CMK (cell line): ENCODE results near the gene APOC3.
"Not testable (repeated sequence)": the region's sequence is repeated elsewhere in the genome, so short reads cannot be mapped to it uniquely, and the experiment has no call there.

Source experiments
- DNase-seq: peaks from one replicate; pipeline ENCODE4 v3.0.0-alpha.2; 2010; ENCODE audit warnings: low read depth

APOC3 gene

DNA sequence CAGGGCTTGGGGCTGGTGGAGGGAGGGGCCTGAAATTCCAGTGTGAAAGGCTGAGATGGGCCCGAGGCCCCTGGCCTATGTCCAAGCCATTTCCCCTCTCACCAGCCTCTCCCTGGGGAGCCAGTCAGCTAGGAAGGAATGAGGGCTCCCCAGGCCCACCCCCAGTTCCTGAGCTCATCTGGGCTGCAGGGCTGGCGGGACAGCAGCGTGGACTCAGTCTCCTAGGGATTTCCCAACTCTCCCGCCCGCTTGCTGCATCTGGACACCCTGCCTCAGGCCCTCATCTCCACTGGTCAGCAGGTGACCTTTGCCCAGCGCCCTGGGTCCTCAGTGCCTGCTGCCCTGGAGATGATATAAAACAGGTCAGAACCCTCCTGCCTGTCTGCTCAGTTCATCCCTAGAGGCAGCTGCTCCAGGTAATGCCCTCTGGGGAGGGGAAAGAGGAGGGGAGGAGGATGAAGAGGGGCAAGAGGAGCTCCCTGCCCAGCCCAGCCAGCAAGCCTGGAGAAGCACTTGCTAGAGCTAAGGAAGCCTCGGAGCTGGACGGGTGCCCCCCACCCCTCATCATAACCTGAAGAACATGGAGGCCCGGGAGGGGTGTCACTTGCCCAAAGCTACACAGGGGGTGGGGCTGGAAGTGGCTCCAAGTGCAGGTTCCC lies at the start of gene APOC3:
Gene APOC3, plus strand, starts transcription at position 383 of the 659 bp plus-strand sequence. CDS start 676 bp downstream, outside the sequence.
- DNase-seq: no peak

DNA sequence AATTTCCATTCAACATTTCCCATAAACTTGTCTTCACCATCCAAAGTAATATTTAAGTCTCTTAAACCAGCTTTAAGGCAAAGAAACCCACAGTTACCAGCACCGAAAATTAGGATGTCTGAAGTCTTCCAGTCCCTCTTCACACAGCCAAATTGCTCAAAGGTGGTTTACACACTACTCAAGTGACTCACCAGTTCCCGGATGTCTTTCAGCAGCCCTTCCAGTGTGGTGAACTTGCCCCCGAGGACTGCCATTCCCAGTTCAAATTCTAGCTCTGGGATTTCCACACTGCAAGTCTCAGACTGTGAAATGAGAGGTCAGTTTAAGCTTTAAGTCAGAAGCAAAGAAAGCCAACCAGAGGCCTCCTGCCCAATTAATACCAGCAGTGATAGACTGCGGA lies 47.0 kb upstream of the APOC3 start:
- no peak for DNase-seq

DNA sequence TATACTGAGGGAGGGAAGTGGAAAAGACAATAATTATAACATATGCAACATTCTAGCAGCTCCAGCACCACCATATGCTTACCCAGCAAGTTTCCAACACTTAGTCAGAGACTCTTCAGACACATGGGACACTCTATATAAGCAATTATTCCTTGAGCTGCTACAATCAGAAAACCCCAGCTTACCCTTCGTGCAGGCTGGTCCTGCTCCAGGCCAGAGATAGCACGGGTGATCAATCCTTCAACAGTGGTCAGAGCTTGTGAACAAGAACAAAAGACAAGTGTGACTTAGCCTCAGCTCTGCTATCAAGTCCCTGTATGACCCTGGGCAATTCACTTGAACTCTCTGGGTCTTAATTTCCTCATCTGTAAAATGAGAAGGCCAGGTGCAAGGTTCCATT lies 43.4 kb upstream of the APOC3 start:
- no peak for DNase-seq

DNA sequence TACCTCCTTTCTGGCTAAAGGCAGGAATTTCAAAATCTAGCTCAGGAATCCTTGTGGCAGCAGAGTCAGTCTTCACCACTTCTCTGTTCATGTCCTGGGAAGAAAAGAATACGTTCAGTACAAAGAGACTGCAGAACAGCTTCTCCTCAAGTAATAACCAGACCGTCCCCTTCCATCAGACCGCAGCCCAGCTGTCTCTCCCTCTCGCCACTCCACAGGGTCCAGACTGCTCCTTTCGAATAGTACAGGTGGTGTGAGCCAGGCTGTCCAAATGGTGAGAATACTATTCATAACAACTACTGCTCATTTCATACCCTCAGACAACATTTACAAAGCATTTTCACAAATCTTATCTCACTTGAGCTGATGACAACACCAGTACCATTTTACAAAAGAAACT lies 42.7 kb upstream of the APOC3 start:
- no peak for DNase-seq

DNA sequence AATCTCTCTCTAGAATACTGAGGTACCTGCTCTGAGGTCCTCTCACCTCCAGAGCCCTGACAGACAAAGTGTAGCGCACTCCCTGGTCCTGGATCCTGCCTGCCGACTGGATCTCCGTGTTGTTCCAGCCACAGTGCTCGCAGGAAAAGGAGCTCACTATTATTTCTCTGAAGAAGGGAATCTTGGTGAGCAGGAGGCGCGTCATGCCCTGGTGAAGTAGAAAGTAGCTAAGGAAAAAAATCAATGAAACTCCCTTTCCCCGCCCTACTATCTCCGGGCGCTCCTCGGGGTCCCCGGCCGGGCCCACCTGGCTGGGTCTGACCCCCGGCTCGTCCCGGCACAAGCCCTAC lies 42.3 kb upstream of the APOC3 start:
- no peak for DNase-seq

DNA sequence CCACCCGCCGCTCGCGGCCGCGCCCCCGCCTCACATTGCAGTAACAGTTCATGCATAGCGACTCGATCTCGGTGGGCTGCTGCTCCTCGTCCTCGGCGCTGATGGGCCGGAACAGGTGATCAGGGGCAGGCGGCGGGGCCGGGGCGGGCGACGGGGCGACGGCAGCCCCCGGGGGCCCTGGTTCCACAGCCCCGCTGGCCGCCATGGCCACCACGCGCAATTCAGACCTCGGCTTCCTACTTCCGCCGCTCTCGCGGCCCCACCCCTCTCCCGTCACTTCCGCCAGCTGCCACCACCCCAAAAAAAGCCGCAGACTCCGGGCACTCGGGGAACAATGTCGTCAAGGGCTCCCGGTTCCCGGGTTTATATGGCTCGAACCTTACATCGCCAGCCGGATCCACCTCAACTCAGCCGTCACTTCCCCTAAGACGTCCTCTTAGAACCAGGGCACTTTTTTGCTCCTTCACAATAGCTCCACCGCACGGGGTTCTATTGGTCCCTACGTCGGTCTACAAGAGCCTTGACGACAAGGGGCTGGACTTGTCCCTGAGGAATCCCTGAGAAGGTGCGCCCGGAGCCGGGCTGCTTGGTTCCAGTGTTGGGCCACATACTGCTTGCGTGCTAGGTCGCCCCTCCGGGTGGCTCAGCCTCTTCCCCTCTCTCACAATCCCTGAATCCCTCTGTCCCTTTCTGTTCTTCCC lies 41.8 kb upstream of the APOC3 start, which contains the start of gene ZPR1:
Gene ZPR1, minus strand, starts transcription at position 238 of the 701 bp plus-strand sequence. Its CDS starts 33 bp downstream, at position 205.
- DNase-seq: peak; percentile 45

DNA sequence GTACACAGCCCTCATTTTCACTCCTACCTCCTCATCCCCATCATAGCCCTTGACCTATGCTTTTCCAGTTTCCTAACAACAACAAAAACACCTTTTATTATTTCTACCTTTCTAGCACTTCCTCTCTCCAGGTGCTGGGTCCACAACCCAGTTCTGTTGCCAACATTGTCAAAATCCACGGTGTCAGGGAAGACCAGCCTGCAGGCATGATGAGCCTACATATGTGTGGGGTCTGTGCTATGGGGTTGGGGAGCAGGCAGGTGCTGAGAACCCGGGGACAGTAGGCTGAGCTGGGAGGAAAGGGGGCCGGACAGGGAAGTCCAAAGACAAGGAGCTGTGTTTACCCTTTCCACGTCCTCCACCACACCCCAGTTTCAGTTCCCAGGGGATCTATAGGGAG lies 41.2 kb upstream of the APOC3 start:
- no peak for DNase-seq

DNA sequence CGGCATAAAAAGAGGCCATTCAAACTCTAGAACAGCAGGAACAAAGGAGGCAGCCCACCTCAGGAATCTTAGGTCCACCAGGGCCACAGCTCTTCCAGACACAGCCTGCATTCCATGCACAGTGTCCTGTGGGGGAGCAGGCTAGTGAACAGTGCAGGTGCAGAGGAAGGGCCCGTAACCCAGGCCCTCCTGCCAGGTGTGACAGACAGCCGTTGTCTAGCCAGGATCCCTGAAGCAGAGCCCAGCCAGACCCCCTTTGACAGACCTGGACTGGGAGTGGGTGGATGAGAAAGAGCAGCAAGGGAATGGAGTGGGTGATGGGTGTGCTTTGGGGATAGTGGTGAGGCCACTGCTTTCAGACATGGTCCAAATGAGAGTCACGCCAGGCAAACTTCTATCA lies 40.7 kb upstream of the APOC3 start:
- no peak for DNase-seq

DNA sequence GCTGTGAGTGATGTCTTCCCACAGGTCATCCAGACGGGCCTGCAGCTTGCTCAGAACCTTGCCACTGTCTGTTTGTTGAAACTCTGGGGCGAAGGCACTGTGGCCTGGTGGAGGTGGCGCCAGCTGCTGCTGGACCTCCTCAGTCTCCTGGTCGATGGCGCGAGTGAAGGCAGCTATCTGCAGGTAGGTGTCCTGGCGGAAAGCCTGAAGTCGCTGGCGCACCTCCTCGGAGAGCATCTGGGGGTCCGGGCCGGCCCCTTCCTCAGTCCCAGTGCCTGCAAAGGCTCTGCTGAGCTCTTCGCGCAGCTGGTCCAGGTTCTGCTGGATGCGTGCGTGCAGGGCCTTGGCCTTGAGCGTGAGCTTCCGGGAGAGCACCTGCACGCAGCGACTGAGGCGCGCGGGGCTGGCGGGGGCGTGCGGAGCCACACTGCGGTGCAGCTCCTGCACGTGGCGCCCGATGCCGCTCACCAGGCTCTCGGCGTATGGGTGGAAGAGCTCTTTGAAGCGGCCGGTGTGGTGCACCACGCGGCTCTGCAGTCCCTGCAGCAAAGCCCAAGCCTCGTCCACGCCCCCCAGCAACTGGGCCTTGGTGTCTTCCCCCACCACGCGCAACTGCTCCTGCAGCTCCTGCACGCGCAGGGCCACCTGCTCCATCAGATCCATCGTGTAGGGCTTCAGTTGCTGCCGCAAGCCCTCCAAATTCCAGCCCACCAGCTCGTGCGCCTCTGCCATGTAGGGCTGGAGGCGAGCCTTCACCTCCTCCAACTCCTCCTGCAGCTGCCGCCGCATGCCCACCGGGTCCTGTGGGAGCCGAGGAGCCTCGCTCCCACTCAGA lies 39.3 kb upstream of the APOC3 start:
- DNase-seq: no peak

DNA sequence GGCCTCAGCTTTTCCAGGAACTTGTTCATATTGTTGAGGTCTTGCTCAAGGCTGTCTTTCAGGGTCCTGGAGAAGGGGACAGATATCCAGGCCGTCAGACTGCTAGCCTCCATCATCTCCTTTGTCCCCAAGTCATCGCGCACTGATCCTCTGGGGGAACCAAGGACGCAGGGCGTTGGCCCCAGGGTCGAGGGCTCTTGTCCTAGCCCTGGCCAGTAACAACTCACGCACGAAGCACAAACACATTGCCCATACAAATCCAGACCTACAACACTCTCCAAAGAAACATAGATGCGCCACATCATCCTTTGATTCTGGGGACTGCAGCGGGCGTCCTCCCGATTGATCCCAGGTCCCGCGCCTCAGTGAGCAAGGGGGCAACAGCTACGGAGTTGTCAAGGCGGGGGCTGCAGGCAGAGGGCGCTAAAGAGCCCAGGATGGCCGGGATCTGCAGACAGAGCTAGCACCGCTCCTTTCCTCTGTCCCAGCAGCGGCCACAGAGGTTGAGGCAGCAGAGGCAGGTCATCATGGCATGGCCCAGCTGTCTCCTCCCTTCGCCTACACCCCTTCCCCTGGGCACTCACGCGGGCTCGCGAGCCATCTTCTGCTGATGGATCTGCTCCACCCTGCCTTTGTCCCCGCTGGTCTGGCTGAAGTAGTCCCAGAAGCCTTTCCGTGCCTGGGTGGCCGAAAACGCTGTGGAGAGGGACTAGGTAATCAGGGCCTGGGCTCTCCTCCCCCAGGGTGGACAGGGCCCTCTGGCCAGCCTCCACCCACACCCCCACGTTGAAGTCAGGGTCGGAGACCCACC lies 38.5 kb upstream of the APOC3 start:
- peak; percentile 56 for DNase-seq

DNA sequence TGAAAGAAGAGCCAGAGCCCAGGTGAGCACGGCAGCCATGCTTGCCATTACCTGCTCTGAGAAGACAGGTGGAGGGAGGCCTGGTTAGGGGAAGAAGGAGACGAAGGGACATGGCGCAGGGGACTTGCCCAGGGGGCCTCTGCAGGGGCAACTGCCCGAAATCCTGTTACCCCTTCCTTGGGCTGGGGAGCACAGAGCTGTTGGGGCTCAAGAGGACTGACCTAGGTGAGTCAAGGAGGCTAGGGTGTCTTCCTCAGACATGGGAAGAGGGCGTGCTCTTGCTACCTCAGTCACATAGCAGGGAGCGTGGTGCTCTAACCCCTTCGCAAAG lies 37.9 kb upstream of the APOC3 start, which contains the start of gene APOA5:
Gene APOA5, minus strand, starts transcription at position 67 of the 331 bp plus-strand sequence. Its CDS starts 19 bp downstream, at position 48.
- DNase-seq: no peak

DNA sequence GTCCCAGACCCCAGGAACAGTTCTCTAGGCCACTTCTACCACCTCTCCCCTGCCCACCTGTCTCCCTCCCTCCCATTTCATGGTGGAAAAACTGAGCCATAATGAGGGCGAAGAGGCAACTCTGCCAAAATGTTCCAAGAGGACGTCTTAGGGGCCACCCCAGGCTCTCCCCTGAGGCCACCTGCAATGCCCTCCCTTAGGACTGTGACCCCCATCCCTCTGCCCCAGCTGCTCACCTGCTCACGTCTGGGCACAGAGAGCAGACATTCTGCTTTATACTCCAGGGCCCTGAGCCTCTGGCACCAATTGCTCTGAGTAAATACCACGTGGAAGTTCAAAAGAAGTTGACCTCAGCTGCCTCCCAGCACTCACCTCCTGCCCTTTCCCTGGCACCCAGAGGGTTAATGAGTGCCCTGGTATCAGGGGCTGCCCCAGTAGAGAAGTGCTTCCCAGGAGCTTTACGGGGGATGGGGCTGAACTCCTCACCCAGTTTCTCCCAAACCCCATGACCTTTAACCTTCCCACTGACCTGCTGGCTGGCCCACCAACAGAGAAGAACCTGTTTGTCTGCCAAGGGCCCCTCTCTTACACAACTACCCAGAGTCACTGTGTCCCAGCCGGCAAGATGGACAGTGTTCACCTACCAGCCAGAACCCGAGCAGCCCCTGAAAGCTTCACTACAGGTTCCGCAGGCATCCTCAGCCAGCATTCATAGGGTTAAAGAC lies 37.4 kb upstream of the APOC3 start:
- no peak for DNase-seq

DNA sequence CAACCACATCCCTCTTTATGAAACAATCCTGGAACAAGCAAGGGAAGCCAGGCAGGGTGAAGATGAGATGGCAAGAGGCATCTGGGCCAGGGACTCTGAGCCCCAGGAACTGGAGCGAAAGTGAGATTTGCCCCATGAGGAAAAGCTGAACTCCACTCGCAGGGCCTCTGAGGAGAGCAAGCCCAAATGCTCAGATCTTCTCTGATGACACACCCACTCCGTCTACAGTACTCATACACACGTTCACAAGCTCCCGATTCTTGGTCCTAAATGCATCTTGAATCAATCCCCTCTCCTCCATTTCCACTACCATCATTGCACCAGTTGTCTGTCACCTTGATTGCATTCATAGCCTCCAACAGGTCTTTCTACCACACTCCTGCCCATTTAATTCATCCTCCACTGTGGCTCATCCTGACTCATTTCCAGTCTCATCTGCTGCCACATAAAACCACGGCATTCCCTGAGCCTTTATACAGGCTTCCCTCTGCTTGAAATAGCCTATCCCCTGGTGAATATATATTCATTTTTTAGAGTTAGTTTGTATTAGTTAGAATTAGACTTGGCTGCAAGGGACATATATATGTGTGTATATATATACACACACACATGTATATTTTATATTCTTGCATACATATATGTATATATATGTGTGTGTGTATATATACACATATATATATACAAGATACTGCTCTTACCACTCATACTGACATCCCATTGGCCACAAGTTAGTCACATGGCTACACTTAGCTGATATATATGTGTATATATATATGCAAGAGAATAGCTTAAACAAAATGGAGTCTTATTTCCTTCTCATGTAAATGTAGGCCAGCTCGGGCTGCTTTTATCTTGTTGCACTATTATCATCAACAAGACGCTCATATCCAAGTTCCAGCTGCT lies 36.6 kb upstream of the APOC3 start:
- no peak for DNase-seq

DNA sequence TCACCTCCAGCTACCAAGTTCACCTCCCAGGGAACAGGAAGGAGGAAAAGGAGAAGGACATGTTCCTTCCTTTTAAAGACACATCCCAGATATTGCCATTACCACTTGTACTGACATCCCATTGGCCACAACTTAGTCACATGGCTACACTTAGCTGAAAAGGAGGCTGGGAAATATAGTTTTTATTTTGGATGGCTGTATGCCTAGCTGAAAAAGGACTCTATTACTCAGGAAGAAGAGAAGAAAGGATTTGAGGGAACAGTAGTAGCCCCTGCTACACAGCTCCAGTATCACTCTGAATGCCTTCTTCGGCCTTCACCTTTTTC lies 36.0 kb upstream of the APOC3 start:
- no peak for DNase-seq

DNA sequence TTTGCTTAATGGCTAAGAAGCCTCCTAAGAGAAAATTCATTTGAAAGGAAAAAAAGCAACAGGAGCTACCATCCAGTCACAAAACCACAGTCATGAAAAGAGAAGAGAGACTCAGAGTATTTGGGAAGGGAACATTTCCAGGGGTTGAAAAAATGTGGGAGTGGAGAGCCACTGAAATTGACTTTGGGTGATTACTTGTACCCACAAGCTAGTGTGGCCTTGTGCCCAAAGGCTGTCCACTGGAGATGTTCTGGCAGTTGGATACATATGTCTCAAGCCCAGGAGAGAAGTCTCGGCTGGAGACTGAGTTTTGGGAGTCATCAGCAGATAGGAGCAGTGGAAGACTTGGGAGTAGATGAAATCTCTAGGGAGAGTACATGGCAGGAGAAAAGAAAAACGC lies 34.9 kb upstream of the APOC3 start:
- DNase-seq: no peak

DNA sequence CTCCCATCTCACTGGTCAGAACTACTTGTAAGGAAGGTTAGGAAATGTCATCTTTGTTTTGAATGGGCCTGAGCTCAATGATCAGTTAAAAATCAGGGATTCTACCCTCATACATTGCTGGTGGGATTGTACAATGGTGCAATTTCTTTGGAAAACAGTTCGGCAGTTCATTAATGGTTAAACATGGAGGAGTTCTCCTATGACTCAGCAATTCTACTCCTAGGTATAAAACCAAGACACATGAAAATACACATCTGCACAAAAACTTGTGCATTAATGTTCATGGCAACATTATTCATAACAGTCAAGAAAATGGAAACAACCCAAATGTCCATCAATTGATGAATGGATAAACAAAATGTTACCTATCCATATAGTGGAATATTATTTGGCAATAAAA lies 33.2 kb upstream of the APOC3 start:
- no peak for DNase-seq

DNA sequence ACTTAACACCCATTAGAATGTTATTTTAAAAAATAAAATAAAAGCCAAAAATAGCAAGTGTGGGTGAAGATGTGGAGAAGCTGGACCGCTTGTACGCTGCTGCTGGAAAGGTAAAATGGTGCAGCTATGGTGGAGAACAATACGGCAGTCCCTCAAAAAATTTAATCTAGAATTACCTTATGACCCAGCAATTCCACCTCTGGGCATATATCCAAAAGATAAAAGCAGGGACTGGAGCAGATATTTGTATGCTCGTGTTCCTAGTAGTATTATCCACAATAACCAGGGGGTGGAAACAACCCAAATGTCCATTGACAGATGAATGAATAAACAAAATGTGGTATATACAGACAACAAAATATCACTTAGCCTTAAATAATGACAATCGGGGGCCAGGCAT lies 31.9 kb upstream of the APOC3 start:
- DNase-seq: no peak

DNA sequence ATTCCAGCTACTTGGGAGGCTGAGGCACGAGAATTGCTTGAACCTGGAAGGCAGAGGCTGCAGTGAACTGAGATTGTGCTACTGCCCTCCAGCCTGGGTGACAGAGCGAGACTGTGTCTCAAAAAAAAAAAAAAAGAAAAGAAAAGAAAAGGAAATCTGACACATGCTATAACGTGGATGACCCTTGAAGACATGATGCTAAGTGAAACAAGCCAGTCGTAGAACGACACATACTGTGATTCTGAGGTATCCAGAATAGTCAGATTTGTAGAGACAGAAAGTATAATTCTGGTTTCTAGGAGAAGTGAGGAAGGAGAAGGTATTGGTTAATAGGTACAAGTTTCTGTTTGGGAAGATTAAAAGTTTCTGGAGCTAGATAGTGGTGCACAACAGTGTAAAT lies 31.3 kb upstream of the APOC3 start:
- DNase-seq: no peak

DNA sequence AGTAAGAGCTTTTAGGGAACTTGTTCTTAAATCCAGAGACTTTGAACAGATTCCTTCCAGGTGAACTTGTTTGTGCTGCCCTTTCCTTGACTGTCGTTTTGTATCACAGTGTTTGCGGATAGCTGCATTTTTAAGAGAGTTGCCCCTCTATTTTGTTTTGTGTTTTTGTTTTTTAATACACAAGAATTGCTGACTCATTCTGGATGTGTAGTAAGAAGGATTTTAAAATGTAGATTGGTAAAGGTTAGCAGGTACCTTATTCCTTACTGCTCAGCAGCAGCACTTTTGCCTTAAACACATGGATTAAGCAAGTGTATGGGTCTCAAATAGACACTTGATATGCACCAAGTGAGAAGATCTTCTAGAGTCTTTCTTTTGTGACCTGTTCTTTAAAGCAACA lies 29.1 kb upstream of the APOC3 start:
- DNase-seq: no peak

DNA sequence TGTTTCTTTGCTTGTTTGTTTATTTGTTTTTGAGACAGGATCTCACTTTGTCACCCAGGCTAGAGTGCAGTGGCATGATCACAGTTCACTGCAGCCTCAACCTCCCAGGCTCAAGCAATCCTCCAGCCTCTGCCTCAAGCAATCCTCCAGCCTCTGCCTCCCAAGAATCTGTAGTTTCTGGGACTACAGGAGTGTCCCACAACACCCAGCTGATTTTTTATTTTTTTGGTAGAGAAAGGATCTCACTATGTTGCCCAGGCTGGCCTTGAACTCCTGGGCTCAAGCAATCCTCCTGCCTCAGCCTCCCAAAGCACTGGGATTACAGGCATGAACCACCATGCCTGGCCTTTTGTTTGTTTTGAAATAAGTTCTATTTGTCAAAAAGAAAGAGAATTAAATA lies 28.0 kb upstream of the APOC3 start:
- DNase-seq: not testable (repeated sequence)

DNA sequence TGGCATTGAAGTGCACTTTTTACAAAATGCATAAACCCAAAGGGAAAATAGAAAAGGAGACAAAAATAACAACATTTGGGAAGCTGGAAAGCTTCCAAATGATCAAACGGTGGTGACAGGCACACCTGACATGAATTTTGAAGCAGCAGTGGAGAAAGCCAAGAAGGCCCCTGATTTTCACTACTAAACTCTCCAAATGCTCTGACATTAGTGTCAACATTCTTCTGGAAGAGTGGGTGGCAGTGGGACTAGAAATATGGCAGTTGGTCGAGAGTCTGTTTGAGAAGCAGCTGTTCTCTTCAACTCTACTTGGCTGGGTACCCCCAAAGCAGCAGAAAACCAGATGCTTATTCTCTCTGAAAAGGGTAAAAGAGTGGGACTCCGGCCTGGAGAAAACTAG lies 25.7 kb upstream of the APOC3 start:
- no peak for DNase-seq
